Fibroblast of lung (primary cell): Measurements from ENCODE around the gene CHCHD1. TPM values are rescaled to one million over a fixed set of nuclear protein-coding genes. Genes with fewer than 3 reads are reported as not detected.
"Not testable (repeated sequence)": the region's sequence is repeated elsewhere in the genome, so short reads cannot be mapped to it uniquely, and the experiment has no call there.

Experiments used
- DNase-seq, 2 donors: peaks; one replicate each; pipeline versions ENCODE4 v3.0.0 to v3.0.0-alpha.2; 2010; ENCODE audit warnings: low read depth in 2 of 2
- H2AFZ ChIP-seq: 2 replicates; pipeline ENCODE4 v1.5.1; 2012; ENCODE audit warnings: low read length, control low read depth, inconsistent platforms
- H3K27ac ChIP-seq: 2 replicates; pipeline ENCODE4 v1.5.1; 2011; ENCODE audit warnings: low read length, control low read depth; ENCODE audit not compliant: insufficient read depth
- H3K27me3 ChIP-seq: 2 replicates; pipeline ENCODE4 v1.5.1; 2011; ENCODE audit warnings: mild to moderate bottlenecking, low read length; ENCODE audit not compliant: control insufficient read depth, insufficient read depth
- H3K36me3 ChIP-seq: 2 replicates; pipeline ENCODE4 v1.5.1; 2011; ENCODE audit warnings: low read length; ENCODE audit not compliant: control insufficient read depth, insufficient read depth
- H3K4me1 ChIP-seq: 2 replicates; pipeline ENCODE4 v1.5.1; 2011; ENCODE audit warnings: low read length; ENCODE audit not compliant: control insufficient read depth, insufficient read depth; ENCODE audit errors: extremely low read depth
- H3K4me2 ChIP-seq: 2 replicates; pipeline ENCODE4 v1.5.1; 2011; ENCODE audit warnings: low read length, control low read depth; ENCODE audit not compliant: insufficient read depth; ENCODE audit errors: extremely low read depth
- H3K4me3 ChIP-seq, 4 experiments: fragments of 200-600 bp in 1 of 4; sonication (generic) in 1 of 4; replicated peaks in 1 of 4; 2 replicates each; pipeline ENCODE4 v1.5.1; 2011 to 2016; ENCODE audit warnings: low read length in 4 of 4, low read depth in 3 of 4, mild to moderate bottlenecking in 3 of 4, control low read depth in 2 of 4, inconsistent platforms in 1 of 4, mixed read lengths in 1 of 4; ENCODE audit not compliant: insufficient read depth in 1 of 4; ENCODE audit errors: control extremely low read depth in 1 of 4
- H3K79me2 ChIP-seq: 2 replicates; pipeline ENCODE4 v1.5.1; 2012; ENCODE audit warnings: mild to moderate bottlenecking, low read length, inconsistent platforms; ENCODE audit not compliant: control insufficient read depth, insufficient read depth
- H3K9ac ChIP-seq: 2 replicates; pipeline ENCODE4 v1.5.1; 2011; ENCODE audit warnings: mild to moderate bottlenecking, low read length, control low read depth; ENCODE audit not compliant: insufficient read depth
- H3K9me3 ChIP-seq: 2 replicates; pipeline ENCODE4 v1.5.1; 2012; ENCODE audit warnings: low read depth, low read length; ENCODE audit not compliant: control insufficient read depth, insufficient read depth
- H4K20me1 ChIP-seq: 2 replicates; pipeline ENCODE4 v1.5.1; 2011; ENCODE audit warnings: low read length; ENCODE audit not compliant: control insufficient read depth, insufficient read depth; ENCODE audit errors: extremely low read depth
- CTCF ChIP-seq, 2 donors: IDR thresholded peaks in 1 of 2; conservative IDR thresholded peaks in 1 of 2; 1 replicate in 1 of 2; 2 replicates in 1 of 2; pipeline ENCODE4 v1.5.1; 2011 to 2012; ENCODE audit warnings: low read length in 2 of 2, control low read depth in 1 of 2, inconsistent platforms in 1 of 2, low read depth in 1 of 2, mild to moderate bottlenecking in 1 of 2
- EZH2 ChIP-seq: IDR thresholded peaks from 2 replicates; pipeline ENCODE4 v1.5.1; 2012; ENCODE audit warnings: low read length, control low read depth, mild to moderate bottlenecking; ENCODE audit errors: missing control alignments
- polyA plus RNA-seq, 2 donors: library from polyadenylated mRNA; depleted of rRNA in 1 of 2; stranded (reverse) in 1 of 2; unstranded in 1 of 2; fragments of >200 nt; gene quantifications; 2 replicates each; pipeline ENCODE4 v1.2.1, GENCODE V29; 2011 to 2012; ENCODE audit warnings: missing spikeins in 1 of 2
- total RNA-seq: library from RNA; depleted of rRNA; stranded (reverse); fragments of >200 nt; gene quantifications from 2 replicates; pipeline ENCODE4 v1.2.1, GENCODE V29; 2014

CHCHD1 gene
- total and polyA plus RNA-seq, 2 donors (not counting 1 experiment from before 2014, with no cell fraction given), result 21.3 to 31.0 TPM

- Histone ChIP-seq H4K20me1 (no peaks in the 10 kb centered on the region), H3K27ac (no peak overlapping the region), H3K9me3 (no peaks in the 10 kb centered on the region), H3K36me3 (peaks cover 5% of the 10 kb centered on the region), H3K79me2 (no peaks in the 10 kb centered on the region), H3K9ac (no peak overlapping the region), H2AFZ (no peak overlapping the region), H3K4me3 (no peak overlapping the region), H3K4me1 (no peaks in the 10 kb centered on the region), H3K4me2 (no peak overlapping the region), H3K27me3 (no peaks in the 10 kb centered on the region)
- no peak for DNase-seq
- no peak for TF ChIP-seq EZH2
- no peak for TF ChIP-seq CTCF (conservative IDR thresholded peaks at IDR 0.05 in 1 of 2, IDR thresholded peaks at IDR 0.05 in 1 of 2; ENCODE audit: low read depth in 1 of 2, low read length in 2 of 2)
Observed at GRCh38 chr10:73828161-73828560, 46.3 kb downstream of the CHCHD1 start.

- not testable (repeated sequence) for H3K9ac ChIP-seq, H4K20me1 ChIP-seq, H3K27ac ChIP-seq, H3K27me3 ChIP-seq, H3K4me1 ChIP-seq, H3K4me3 ChIP-seq, H3K4me2 ChIP-seq, H3K36me3 ChIP-seq, H3K79me2 ChIP-seq, H2AFZ ChIP-seq, H3K9me3 ChIP-seq, DNase-seq
Observed at GRCh38 chr10:73829090-73829489, 47.2 kb downstream of the CHCHD1 start.

Other genes with a start within 250 kb of the CHCHD1 start
- gene USP54, start 190.7 kb upstream of the CHCHD1 start, total RNA-seq, result 6.4 and 9.9 TPM in 2 replicates
- 7.8 and 9.5 TPM in 2 replicates for gene USP54, start 190.7 kb upstream of the CHCHD1 start, polyA plus RNA-seq
- gene MYOZ1, start 140.6 kb upstream of the CHCHD1 start, total RNA-seq, result 0.17 and 0.51 TPM in 2 replicates
- 0.12 TPM in 1 of 2 replicates, not detected in the other for gene MYOZ1, start 140.6 kb upstream of the CHCHD1 start, polyA plus RNA-seq
- gene SYNPO2L, start 126.0 kb upstream of the CHCHD1 start, total RNA-seq, result under 0.01 TPM in 1 of 2 replicates, not detected in the other
- gene SYNPO2L, start 126.0 kb upstream of the CHCHD1 start, polyA plus RNA-seq, result 0.11 and 0.27 TPM in 2 replicates
- 1.8 and 3.1 TPM in 2 replicates for gene AGAP5, start 83.9 kb upstream of the CHCHD1 start, total RNA-seq
- gene AGAP5, start 83.9 kb upstream of the CHCHD1 start, polyA plus RNA-seq, result 1.8 and 1.9 TPM in 2 replicates
- gene SEC24C, start 37.7 kb upstream of the CHCHD1 start, total RNA-seq, result 42.9 and 58.0 TPM in 2 replicates
- 60.4 and 63.4 TPM in 2 replicates for gene SEC24C, start 37.7 kb upstream of the CHCHD1 start, polyA plus RNA-seq
- 47.0 and 60.9 TPM in 2 replicates for gene ZSWIM8, start 3.6 kb downstream of the CHCHD1 start, total RNA-seq
- 37.9 and 53.3 TPM in 2 replicates for gene ZSWIM8, start 3.6 kb downstream of the CHCHD1 start, polyA plus RNA-seq
- gene NDST2, start 29.6 kb downstream of the CHCHD1 start, total RNA-seq, result 10.5 and 12.6 TPM in 2 replicates
- 15.2 and 17.9 TPM in 2 replicates for gene NDST2, start 29.6 kb downstream of the CHCHD1 start, polyA plus RNA-seq
- 19.8 and 25.9 TPM in 2 replicates for gene CAMK2G, start 92.5 kb downstream of the CHCHD1 start, total RNA-seq
- 26.6 and 32.2 TPM in 2 replicates for gene CAMK2G, start 92.5 kb downstream of the CHCHD1 start, polyA plus RNA-seq
- 60.1 and 93.6 TPM in 2 replicates for gene PLAU, start 129.1 kb downstream of the CHCHD1 start, total RNA-seq
- 98.9 and 332 TPM in 2 replicates for gene PLAU, start 129.1 kb downstream of the CHCHD1 start, polyA plus RNA-seq
- 129 and 161 TPM in 2 replicates for gene VCL, start 216.1 kb downstream of the CHCHD1 start, total RNA-seq
- 255 and 316 TPM in 2 replicates for gene VCL, start 216.1 kb downstream of the CHCHD1 start, polyA plus RNA-seq